Left ventricle myocardium inferior (tissue), 1 donor: Measurements from ENCODE around the gene TRIM8. TPM values are rescaled to one million over a fixed set of nuclear protein-coding genes. Genes with fewer than 3 reads are reported as not detected.

ENCODE experiments used
- DNase-seq: peaks from one replicate; pipeline ENCODE4 v3.0.0-alpha.2; 2020
- H3K27ac ChIP-seq: fragments of 200-600 bp; replicated peaks from 2 replicates; pipeline ENCODE4 v1.8.0; 2021
- H3K27me3 ChIP-seq: fragments of 200-600 bp; 2 replicates; pipeline ENCODE4 v1.8.0; 2021; ENCODE audit warnings: low read depth
- H3K36me3 ChIP-seq: fragments of 200-600 bp; 2 replicates; pipeline ENCODE4 v1.8.0; 2021
- H3K4me1 ChIP-seq: fragments of 200-600 bp; 2 replicates; pipeline ENCODE4 v1.8.0; 2021
- H3K4me3 ChIP-seq: fragments of 200-600 bp; 2 replicates; pipeline ENCODE4 v1.8.0; 2021; ENCODE audit warnings: mild to moderate bottlenecking, moderate library complexity
- H3K9me3 ChIP-seq: fragments of 200-600 bp; replicated peaks from 2 replicates; pipeline ENCODE4 v1.8.0; 2021
- CTCF ChIP-seq: fragments of 200-600 bp; IDR thresholded peaks from 2 replicates; pipeline ENCODE4 v1.8.0; 2021; ENCODE audit warnings: antibody characterized with exemption, mild to moderate bottlenecking, borderline replicate concordance
- intact Hi-C: fragments of 100-400 bp; cut with micrococcal nuclease; formaldehyde crosslinking; loops from one replicate; pipeline ENCODE4 v1.11.0; 2022
- total RNA-seq: library from RNA; stranded (reverse); fragmentation: NEBNext Ultra II Directional; extraction: Animal tissue kit (Norgen Biotek cat#: 25700); gene quantifications from one replicate; pipeline ENCODE4 v1.2.1, GENCODE V29; 2021
- donor health status: DM: no; HTN: yes; CAD: no; lungs with severe emphysema.

The TRIM8 gene
- total RNA-seq, 1 donor from 2014 or later: 95.1 TPM

- peak overlapping the region; percentile 93 for H3K27ac ChIP-seq
- TF ChIP-seq CTCF: peak; percentile 75
- no peaks in the 10 kb centered on the region for H3K27me3 ChIP-seq
- H3K9me3 ChIP-seq: no peaks in the 10 kb centered on the region
- DNase-seq: peak; percentile 72
- peaks cover 59% of the 10 kb centered on the region for H3K4me1 ChIP-seq
- H3K36me3 ChIP-seq: peaks cover 17% of the 10 kb centered on the region
- intact Hi-C loops: no loop called here
- peak overlapping the region; percentile 16 for H3K4me3 ChIP-seq
Observed at GRCh38 chr10:102678842-102679289, 34.6 kb downstream of the TRIM8 start.

- peaks cover 24% of the 10 kb centered on the region for H3K36me3 ChIP-seq
- peaks cover 52% of the 10 kb centered on the region for H3K4me1 ChIP-seq
- intact Hi-C loops: no loop called here
- H3K9me3 ChIP-seq: no peaks in the 10 kb centered on the region
- H3K4me3 ChIP-seq: no peak overlapping the region
- H3K27ac ChIP-seq: peak overlapping the region; percentile 93
- no peak for DNase-seq
- no peak for TF ChIP-seq CTCF
- H3K27me3 ChIP-seq: no peaks in the 10 kb centered on the region
Observed at GRCh38 chr10:102679596-102679995, 35.3 kb downstream of the TRIM8 start.

- intact Hi-C loops: no loop called here
- Histone ChIP-seq H3K9me3 (no peaks in the 10 kb centered on the region), H3K36me3 (peaks cover 37% of the 10 kb centered on the region), H3K27ac (no peak overlapping the region), H3K27me3 (no peaks in the 10 kb centered on the region), H3K4me1 (peaks cover 31% of the 10 kb centered on the region), H3K4me3 (no peak overlapping the region)
- no peak for TF ChIP-seq CTCF
- no peak for DNase-seq
Observed at GRCh38 chr10:102681696-102682095, 37.4 kb downstream of the TRIM8 start.

- no peak overlapping the region for H3K27ac ChIP-seq
- no peak for TF ChIP-seq CTCF
- no peak for DNase-seq
- H3K36me3 ChIP-seq: peaks cover 37% of the 10 kb centered on the region
- H3K4me3 ChIP-seq: no peak overlapping the region
- peaks cover 23% of the 10 kb centered on the region for H3K4me1 ChIP-seq
- H3K9me3 ChIP-seq: no peaks in the 10 kb centered on the region
- H3K27me3 ChIP-seq: no peaks in the 10 kb centered on the region
- intact Hi-C loops: no loop called here
Observed at GRCh38 chr10:102682416-102682815, 38.1 kb downstream of the TRIM8 start.

- intact Hi-C loops: no loop called here
- Histone ChIP-seq H3K9me3 (no peaks in the 10 kb centered on the region), H3K4me3 (no peak overlapping the region), H3K27me3 (no peaks in the 10 kb centered on the region), H3K36me3 (peaks cover 37% of the 10 kb centered on the region), H3K27ac (no peak overlapping the region), H3K4me1 (peaks cover 18% of the 10 kb centered on the region)
- no peak for TF ChIP-seq CTCF
- no peak for DNase-seq
Observed at GRCh38 chr10:102682981-102683380, 38.7 kb downstream of the TRIM8 start.
